IMR-90 (cell line): ENCODE results near the gene NAV2. TPM values are rescaled to one million over a fixed set of nuclear protein-coding genes. Genes with fewer than 3 reads are reported as not detected.

Experiments
- ATAC-seq: fragments of 200-7000 bp; cut with Tn5 transposase; 2 replicates; pipeline ENCODE4 v1.9.1; 2020; ENCODE audit warnings: low read depth, mild to moderate bottlenecking, moderate library complexity
- BruUV-seq: library from RNA; stranded (reverse); fragments of 400-500 nt; replicated peaks from 2 replicates; lab custom pipeline; 2021; lab: Mats Ljungman, UMichigan
- CTCF ChIA-PET: fragments of 300-600 bp; formaldehyde crosslinking; extraction: SDS; loops from one replicate; lab custom pipeline; 2021; ENCODE audit warnings: antibody characterized with exemption; lab: Yijun Ruan, JAX
- POLR2A ChIA-PET: fragments of 300-600 bp; sonication (Branson Sonifier 250); formaldehyde crosslinking; loops from one replicate; lab custom pipeline; 2022; ENCODE audit warnings: antibody characterized with exemption; ENCODE audit not compliant: unreplicated experiment; lab: Charles Lee
- DNase-seq: peaks from one replicate; pipeline ENCODE4 v3.0.0; 2013
- H2AFZ ChIP-seq: replicated peaks from 2 replicates; pipeline ENCODE3; 2013; ENCODE audit warnings: low read length, mild to moderate bottlenecking; ENCODE audit not compliant: poor library complexity
- H2AK5ac ChIP-seq: 2 replicates; pipeline ENCODE4 v1.6.1; 2013; ENCODE audit warnings: low read depth, low read length, inconsistent platforms
- H2AK9ac ChIP-seq: replicated peaks from 2 replicates; pipeline ENCODE3; 2013; ENCODE audit warnings: mild to moderate bottlenecking, low read depth, low read length, moderate library complexity; ENCODE audit not compliant: poor library complexity
- H2BK120ac ChIP-seq: 2 replicates; pipeline ENCODE4 v1.6.1; 2013; ENCODE audit warnings: low read depth, low read length, inconsistent platforms
- H2BK15ac ChIP-seq: 3 replicates; pipeline ENCODE4 v1.6.1; 2013; ENCODE audit warnings: low read depth, low read length, inconsistent platforms
- H2BK20ac ChIP-seq: 2 replicates; pipeline ENCODE4 v1.6.1; 2013; ENCODE audit warnings: low read depth, mild to moderate bottlenecking, inconsistent platforms, low read length, moderate library complexity
- H2BK5ac ChIP-seq: 2 replicates; pipeline ENCODE4 v1.6.1; 2013; ENCODE audit warnings: mild to moderate bottlenecking, low read depth, low read length, inconsistent platforms; ENCODE audit not compliant: poor library complexity, severe bottlenecking
- H3K14ac ChIP-seq: replicated peaks from 2 replicates; pipeline ENCODE4 v1.6.1; 2013; ENCODE audit warnings: low read depth, low read length, inconsistent platforms
- H3K18ac ChIP-seq: 2 replicates; pipeline ENCODE4 v1.6.1; 2013; ENCODE audit warnings: low read depth, low read length, control low read depth
- H3K23ac ChIP-seq: 2 replicates; pipeline ENCODE4 v1.6.1; 2013; ENCODE audit warnings: low read depth, low read length, inconsistent platforms
- H3K27ac ChIP-seq: 2 replicates; pipeline ENCODE4 v1.5.1; 2013; ENCODE audit warnings: mild to moderate bottlenecking, control low read depth, low read length; ENCODE audit not compliant: insufficient read depth
- H3K27me3 ChIP-seq: 2 replicates; pipeline ENCODE4 v1.6.1; 2013; ENCODE audit warnings: low read length; ENCODE audit not compliant: control insufficient read depth, insufficient read depth
- H3K36me3 ChIP-seq: 2 replicates; pipeline ENCODE4 v1.6.1; 2013; ENCODE audit warnings: low read length, mixed read lengths; ENCODE audit not compliant: control insufficient read depth, insufficient read depth
- H3K4ac ChIP-seq: 2 replicates; pipeline ENCODE4 v1.6.1; 2013; ENCODE audit warnings: low read depth, low read length, inconsistent platforms
- H3K4me1 ChIP-seq: 2 replicates; pipeline ENCODE4 v1.6.1; 2013; ENCODE audit warnings: low read length, mixed read lengths; ENCODE audit not compliant: control insufficient read depth, insufficient read depth
- H3K4me2 ChIP-seq: 2 replicates; pipeline ENCODE4 v1.6.1; 2013; ENCODE audit warnings: low read depth, mild to moderate bottlenecking, control low read depth, low read length, moderate library complexity
- H3K4me3 ChIP-seq: 2 replicates; pipeline ENCODE4 v1.5.1; 2013; ENCODE audit warnings: low read depth, mild to moderate bottlenecking, control low read depth, low read length, moderate library complexity; ENCODE audit not compliant: insufficient read depth
- H3K56ac ChIP-seq: 2 replicates; pipeline ENCODE4 v1.6.1; 2013; ENCODE audit warnings: low read length, inconsistent platforms; ENCODE audit not compliant: insufficient read depth; ENCODE audit errors: extremely low read depth
- H3K79me1 ChIP-seq, 2 experiments: 2 replicates each; pipeline ENCODE4 v1.6.1; 2013; ENCODE audit warnings: low read length in 2 of 2, inconsistent platforms in 1 of 2, low read depth in 1 of 2
- H3K9ac ChIP-seq: 2 replicates; pipeline ENCODE4 v1.6.1; 2013; ENCODE audit warnings: low read depth, low read length, control low read depth
- H3K9me1 ChIP-seq: 2 replicates; pipeline ENCODE4 v1.6.1; 2013; ENCODE audit warnings: low read length, inconsistent platforms; ENCODE audit not compliant: insufficient read depth
- H3K9me3 ChIP-seq: 2 replicates; pipeline ENCODE4 v1.6.1; 2013; ENCODE audit warnings: low read length; ENCODE audit not compliant: control insufficient read depth, insufficient read depth
- H4K20me1 ChIP-seq: 2 replicates; pipeline ENCODE4 v1.6.1; 2013; ENCODE audit warnings: low read length, inconsistent platforms; ENCODE audit not compliant: insufficient read depth
- H4K5ac ChIP-seq: 2 replicates; pipeline ENCODE4 v1.6.1; 2013; ENCODE audit warnings: mild to moderate bottlenecking, low read depth, low read length, control low read depth
- H4K8ac ChIP-seq, 2 experiments: 2 replicates each; pipeline ENCODE4 v1.6.1; 2013; ENCODE audit warnings: low read depth in 2 of 2, low read length in 2 of 2, control low read depth in 1 of 2, inconsistent platforms in 1 of 2
- H4K91ac ChIP-seq: 2 replicates; pipeline ENCODE4 v1.6.1; 2013; ENCODE audit warnings: low read depth, low read length, inconsistent platforms; ENCODE audit not compliant: insufficient read depth
- BHLHE40 ChIP-seq: fragments of 150-350 bp; IDR thresholded peaks from 2 replicates; pipeline ENCODE4 v1.6.1; 2016; ENCODE audit warnings: mild to moderate bottlenecking, low read depth, low read length
- CEBPB ChIP-seq: IDR thresholded peaks from 2 replicates; pipeline ENCODE4 v1.6.1; 2012; ENCODE audit warnings: low read depth, low read length, improper control_type of control experiment
- CHD1 ChIP-seq: IDR thresholded peaks from 2 replicates; pipeline ENCODE4 v1.6.1; 2012; ENCODE audit warnings: low read depth, low read length, improper control_type of control experiment
- FOS ChIP-seq: fragments of 150-350 bp; IDR thresholded peaks from 2 replicates; pipeline ENCODE4 v1.6.1; 2016; ENCODE audit warnings: low read depth, low read length
- MAFK ChIP-seq: IDR thresholded peaks from 2 replicates; pipeline ENCODE4 v1.6.1; 2012; ENCODE audit warnings: low read depth, low read length, improper control_type of control experiment
- MXI1 ChIP-seq: IDR thresholded peaks from 2 replicates; pipeline ENCODE4 v1.6.1; 2012; ENCODE audit warnings: low read depth, mild to moderate bottlenecking, low read length, moderate library complexity, borderline replicate concordance
- NFE2L2 ChIP-seq: fragments of 150-350 bp; IDR thresholded peaks from 2 replicates; pipeline ENCODE4 v1.6.1; 2016; ENCODE audit warnings: low read depth, mild to moderate bottlenecking, low read length
- POLR2A ChIP-seq: IDR thresholded peaks from 2 replicates; pipeline ENCODE4 v1.6.1; 2012; ENCODE audit warnings: mild to moderate bottlenecking, low read depth, low read length
- RAD21 ChIP-seq: IDR thresholded peaks from 2 replicates; pipeline ENCODE4 v1.6.1; 2012; ENCODE audit warnings: low read length, improper control_type of control experiment
- RCOR1 ChIP-seq: IDR thresholded peaks from 2 replicates; pipeline ENCODE4 v1.6.1; 2012; ENCODE audit warnings: mild to moderate bottlenecking, low read length, improper control_type of control experiment; ENCODE audit not compliant: insufficient replicate concordance
- RFX5 ChIP-seq: IDR thresholded peaks from 2 replicates; pipeline ENCODE4 v1.8.0; 2012; ENCODE audit warnings: low read depth, mild to moderate bottlenecking, low read length, moderate library complexity
- SMC3 ChIP-seq: fragments of 150-350 bp; IDR thresholded peaks from 2 replicates; pipeline ENCODE4 v1.6.1; 2016; ENCODE audit warnings: low read depth, mild to moderate bottlenecking, antibody characterized with exemption, low read length, moderate library complexity
- WGBS, 2 experiments: methylation state at CpG; one replicate each; pipeline versions ENCODE4 v1.1.5 to v1.1.7; 2013; ENCODE audit warnings: missing lambda C conversion rate in 2 of 2; ENCODE audit not compliant: insufficient read length in 1 of 2; ENCODE audit errors: extremely low coverage in 2 of 2; 5-methylcytosine and 5-hydroxymethylcytosine counted together
- dilution Hi-C: fragments of 300-500 bp; cut with HindIII; formaldehyde crosslinking; loops from one replicate; pipeline ENCODE4 v1.14.3; 2018; ENCODE audit warnings: low sequenced_read_pairs; ENCODE audit not compliant: unreplicated experiment
- in situ Hi-C: fragments of 300-500 bp; cut with MboI; formaldehyde crosslinking; loops from 3 replicates; pipeline ENCODE4 v1.14.3; 2019; ENCODE audit warnings: low sequenced_read_pairs, inconsistent platforms, mixed read lengths
- intact Hi-C: fragments of 100-400 bp; cut with micrococcal nuclease; formaldehyde crosslinking; loops from 2 replicates; pipeline ENCODE4 v1.10.0; 2022
- polyA plus RNA-seq, 3 experiments: library from polyadenylated mRNA; depleted of rRNA; stranded (reverse); fragments of >200 nt; gene quantifications; 2 replicates each; pipeline ENCODE4 v1.2.3, GENCODE V29; 2012; ENCODE audit warnings: low replicate concordance in 1 of 3
- total RNA-seq: library from RNA; depleted of rRNA; stranded (reverse); fragments of >200 nt; gene quantifications from 2 replicates; pipeline ENCODE4 v1.2.3, GENCODE V29; 2012
- TF ChIP-seq, protein P1 (sequence below): fragments of 150-350 bp; IDR thresholded peaks from 2 replicates; pipeline ENCODE4 v1.6.1; 2016; ENCODE audit warnings: low read depth, mild to moderate bottlenecking, low read length, moderate library complexity, borderline replicate concordance
- TF ChIP-seq, protein P2 (sequence below): conservative IDR thresholded peaks from 2 replicates; pipeline ENCODE4 v1.5.1; 2012; ENCODE audit warnings: mild to moderate bottlenecking, low read depth, low read length, improper control_type of control experiment

NAV2 gene
- total and polyA plus RNA-seq, 2 of the 4 experiments (the other 2 are of a cell fraction), result 4.5 to 12.6 TPM

- 71 to 100% methylated on average over 1 of the region's 3 CpGs for WGBS, 2 experiments
Observed at GRCh38 chr11:19818619-19819018, 106.0 kb downstream of the NAV2 start.

More at GRCh38 chr11:19818619-19819018, 106.0 kb downstream of the NAV2 start:
- Histone ChIP-seq H4K91ac (no peak overlapping the region), H4K8ac (no peak overlapping the region), H4K20me1 (peaks cover 62% of the 10 kb centered on the region), H3K56ac (no peak overlapping the region), H3K9me1 (peaks cover 9% of the 10 kb centered on the region; the same call in 1 of the 2 replicates), H3K14ac (no peak overlapping the region), H2AK9ac (no peak overlapping the region), H3K27ac (no peak overlapping the region), H3K79me1 (peaks cover 55 to 63% of the 10 kb centered on the region in 2 experiments), H3K4me1 (peaks cover 2% of the 10 kb centered on the region; the same call in 1 of the 2 replicates), H2BK20ac (no peak overlapping the region), H3K9ac (no peak overlapping the region), H3K4me2 (no peak overlapping the region), H3K27me3 (no peaks in the 10 kb centered on the region), H2BK5ac (no peak overlapping the region), H3K4me3 (no peak overlapping the region), H3K4ac (no peak overlapping the region), H3K18ac (no peak overlapping the region), H3K9me3 (no peaks in the 10 kb centered on the region), H2BK120ac (no peak overlapping the region), H3K23ac (no peak overlapping the region), H2AK5ac (no peak overlapping the region), H3K36me3 (no peaks in the 10 kb centered on the region), H2AFZ (no peak overlapping the region), H4K5ac (no peak overlapping the region), H2BK15ac (no peak overlapping the region)
- DNase-seq (no peak), ATAC-seq (no peak)
- intact Hi-C loops (no loop called here), dilution Hi-C loops (no loop called here), in situ Hi-C loops (no loop called here)
- ChIA-PET POLR2A (no interaction called here), CTCF (no interaction called here)
- TF ChIP-seq POLR2A (no peak), FOS (no peak), CEBPB (no peak), CHD1 (no peak), RFX5 (no peak), NFE2L2 (no peak), SMC3 (no peak), MXI1 (no peak), RCOR1 (no peak), RAD21 (no peak), BHLHE40 (no peak), MAFK (no peak)
- TF ChIP-seq, protein P1, sequence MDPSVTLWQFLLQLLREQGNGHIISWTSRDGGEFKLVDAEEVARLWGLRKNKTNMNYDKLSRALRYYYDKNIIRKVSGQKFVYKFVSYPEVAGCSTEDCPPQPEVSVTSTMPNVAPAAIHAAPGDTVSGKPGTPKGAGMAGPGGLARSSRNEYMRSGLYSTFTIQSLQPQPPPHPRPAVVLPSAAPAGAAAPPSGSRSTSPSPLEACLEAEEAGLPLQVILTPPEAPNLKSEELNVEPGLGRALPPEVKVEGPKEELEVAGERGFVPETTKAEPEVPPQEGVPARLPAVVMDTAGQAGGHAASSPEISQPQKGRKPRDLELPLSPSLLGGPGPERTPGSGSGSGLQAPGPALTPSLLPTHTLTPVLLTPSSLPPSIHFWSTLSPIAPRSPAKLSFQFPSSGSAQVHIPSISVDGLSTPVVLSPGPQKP, result no peak
- TF ChIP-seq, protein P2, sequence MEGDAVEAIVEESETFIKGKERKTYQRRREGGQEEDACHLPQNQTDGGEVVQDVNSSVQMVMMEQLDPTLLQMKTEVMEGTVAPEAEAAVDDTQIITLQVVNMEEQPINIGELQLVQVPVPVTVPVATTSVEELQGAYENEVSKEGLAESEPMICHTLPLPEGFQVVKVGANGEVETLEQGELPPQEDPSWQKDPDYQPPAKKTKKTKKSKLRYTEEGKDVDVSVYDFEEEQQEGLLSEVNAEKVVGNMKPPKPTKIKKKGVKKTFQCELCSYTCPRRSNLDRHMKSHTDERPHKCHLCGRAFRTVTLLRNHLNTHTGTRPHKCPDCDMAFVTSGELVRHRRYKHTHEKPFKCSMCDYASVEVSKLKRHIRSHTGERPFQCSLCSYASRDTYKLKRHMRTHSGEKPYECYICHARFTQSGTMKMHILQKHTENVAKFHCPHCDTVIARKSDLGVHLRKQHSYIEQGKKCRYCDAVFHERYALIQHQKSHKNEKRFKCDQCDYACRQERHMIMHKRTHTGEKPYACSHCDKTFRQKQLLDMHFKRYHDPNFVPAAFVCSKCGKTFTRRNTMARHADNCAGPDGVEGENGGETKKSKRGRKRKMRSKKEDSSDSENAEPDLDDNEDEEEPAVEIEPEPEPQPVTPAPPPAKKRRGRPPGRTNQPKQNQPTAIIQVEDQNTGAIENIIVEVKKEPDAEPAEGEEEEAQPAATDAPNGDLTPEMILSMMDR, result no peak
- no TSS peak for BruUV-seq
